Nephron (organoid): ENCODE measurements around the gene KRT3.

Source experiments
- H3K27ac Mint-ChIP-seq, 3 experiments: 2 replicates each; pipeline ENCODE4 v1.8.0; 2020; ENCODE audit warnings: mixed read lengths in 3 of 3, mild to moderate bottlenecking in 2 of 3, moderate library complexity in 1 of 3
- H3K27me3 Mint-ChIP-seq: 2 replicates; pipeline ENCODE4 v1.8.0; 2021; ENCODE audit warnings: low read depth, mild to moderate bottlenecking, moderate library complexity, mixed read lengths
- H3K36me3 Mint-ChIP-seq: 2 replicates; pipeline ENCODE4 v1.8.0; 2020; ENCODE audit warnings: low read depth, mixed read lengths
- H3K4me1 Mint-ChIP-seq: 2 replicates; pipeline ENCODE4 v1.8.0; 2020; ENCODE audit warnings: mixed read lengths
- H3K4me3 Mint-ChIP-seq, 3 experiments: 2 replicates each; pipeline ENCODE4 v1.8.0; 2020; ENCODE audit warnings: mild to moderate bottlenecking in 3 of 3, mixed read lengths in 3 of 3, moderate library complexity in 2 of 3
- H3K9me3 Mint-ChIP-seq: 2 replicates; pipeline ENCODE4 v1.8.0; 2020; ENCODE audit warnings: mixed read lengths
- TF ChIP-seq, protein P1 (sequence below), 3 experiments: fragments of 200-600 bp; sonication (generic); IDR thresholded peaks; one replicate each; pipeline ENCODE4 v1.5.0; 2021; ENCODE audit warnings: antibody characterized with exemption in 3 of 3; ENCODE audit not compliant: unreplicated experiment in 3 of 3

Gene KRT3

DNA sequence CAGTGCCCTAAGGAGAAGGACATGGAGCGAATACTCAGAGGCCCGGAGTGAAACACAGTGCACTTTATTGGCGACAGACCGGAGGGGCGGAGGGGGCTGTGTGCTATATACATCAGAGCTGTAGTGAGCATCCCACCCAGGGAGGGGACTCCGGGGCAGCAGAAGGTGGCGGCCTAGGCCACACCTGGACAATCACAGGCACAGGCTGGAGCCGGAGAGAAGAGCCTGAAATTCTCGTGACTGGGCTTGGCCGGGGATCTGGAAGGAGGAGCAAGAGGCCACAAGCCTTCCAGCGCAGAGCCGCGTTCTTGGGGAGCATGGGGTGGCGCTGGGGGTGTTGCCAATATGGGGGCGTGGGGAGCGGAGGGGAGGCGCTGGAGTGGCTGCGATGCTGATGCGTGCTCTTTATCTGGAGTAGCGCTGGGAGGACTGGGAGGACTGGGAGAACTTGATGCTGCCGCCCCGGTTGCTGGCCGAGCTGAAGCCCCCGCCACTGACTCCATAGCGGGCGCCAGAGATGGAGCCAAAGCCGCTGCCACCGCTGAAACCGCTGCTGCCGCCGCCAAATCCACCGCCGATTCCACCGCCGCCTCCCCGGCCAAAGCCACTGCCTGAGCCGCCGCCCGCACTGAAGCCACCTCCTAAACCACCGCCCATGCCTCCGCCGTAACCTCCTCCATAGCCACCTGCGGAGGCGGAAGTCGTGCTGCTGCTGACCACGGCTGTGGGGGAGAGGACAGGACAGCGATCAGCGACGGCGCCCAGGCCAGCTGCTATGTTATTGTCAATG, 6.1 kb downstream of the KRT3 start:
- no peak overlapping the region for H3K4me3 Mint-ChIP-seq
- TF ChIP-seq, protein P1, sequence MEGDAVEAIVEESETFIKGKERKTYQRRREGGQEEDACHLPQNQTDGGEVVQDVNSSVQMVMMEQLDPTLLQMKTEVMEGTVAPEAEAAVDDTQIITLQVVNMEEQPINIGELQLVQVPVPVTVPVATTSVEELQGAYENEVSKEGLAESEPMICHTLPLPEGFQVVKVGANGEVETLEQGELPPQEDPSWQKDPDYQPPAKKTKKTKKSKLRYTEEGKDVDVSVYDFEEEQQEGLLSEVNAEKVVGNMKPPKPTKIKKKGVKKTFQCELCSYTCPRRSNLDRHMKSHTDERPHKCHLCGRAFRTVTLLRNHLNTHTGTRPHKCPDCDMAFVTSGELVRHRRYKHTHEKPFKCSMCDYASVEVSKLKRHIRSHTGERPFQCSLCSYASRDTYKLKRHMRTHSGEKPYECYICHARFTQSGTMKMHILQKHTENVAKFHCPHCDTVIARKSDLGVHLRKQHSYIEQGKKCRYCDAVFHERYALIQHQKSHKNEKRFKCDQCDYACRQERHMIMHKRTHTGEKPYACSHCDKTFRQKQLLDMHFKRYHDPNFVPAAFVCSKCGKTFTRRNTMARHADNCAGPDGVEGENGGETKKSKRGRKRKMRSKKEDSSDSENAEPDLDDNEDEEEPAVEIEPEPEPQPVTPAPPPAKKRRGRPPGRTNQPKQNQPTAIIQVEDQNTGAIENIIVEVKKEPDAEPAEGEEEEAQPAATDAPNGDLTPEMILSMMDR (IDR thresholded peaks at IDR 0.05; ENCODE audit: unreplicated experiment in 3 of 3) = no peak
- H3K36me3 Mint-ChIP-seq = no peaks in the 10 kb centered on the region
- peaks cover 54% of the 10 kb centered on the region for H3K27me3 Mint-ChIP-seq
- no peaks in the 10 kb centered on the region for H3K4me1 Mint-ChIP-seq
- no peaks in the 10 kb centered on the region for H3K9me3 Mint-ChIP-seq
- H3K27ac Mint-ChIP-seq = no peak overlapping the region

DNA sequence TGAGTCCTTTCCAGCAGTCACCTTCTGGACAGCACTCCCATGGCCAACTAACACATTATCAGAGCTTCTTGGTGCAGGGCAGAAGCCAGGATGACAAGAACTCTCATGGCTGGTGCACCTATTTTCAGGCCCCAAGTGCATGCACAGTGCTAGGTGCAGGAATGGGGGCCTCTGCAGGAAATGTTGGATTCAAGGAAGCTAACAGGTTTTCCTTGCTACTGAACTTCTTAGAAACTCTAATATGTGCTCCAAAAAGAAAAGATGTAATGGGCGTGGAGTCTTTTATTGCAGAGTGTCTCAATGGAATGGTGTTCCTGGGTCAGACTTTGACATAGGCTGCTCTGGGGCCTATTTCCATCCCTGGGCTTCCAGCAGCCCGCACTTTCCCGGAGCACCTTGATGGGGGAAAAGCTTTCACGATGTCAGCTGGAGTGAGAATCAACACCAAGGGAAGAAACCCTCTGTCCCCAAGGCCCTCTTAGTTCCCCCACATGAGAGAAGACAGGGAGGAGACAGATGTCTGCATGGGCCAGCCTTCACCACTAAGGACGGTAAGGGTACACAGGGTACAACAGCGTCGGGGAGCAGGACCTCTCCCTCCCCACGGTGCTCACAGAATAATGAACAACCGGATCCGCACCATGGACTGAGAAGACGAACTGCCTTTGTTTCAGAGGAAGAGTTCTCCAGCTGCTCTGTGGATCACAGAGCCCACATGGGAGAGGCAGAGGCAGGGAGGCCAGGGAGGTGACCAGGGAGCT, 6.9 kb downstream of the KRT3 start:
- TF ChIP-seq, protein P1 (IDR thresholded peaks at IDR 0.05; ENCODE audit: unreplicated experiment in 3 of 3) = no peak
- Mint-ChIP-seq H3K27me3 (peaks cover 56% of the 10 kb centered on the region), H3K9me3 (no peaks in the 10 kb centered on the region), H3K4me1 (no peaks in the 10 kb centered on the region), H3K27ac (no peak overlapping the region), H3K36me3 (no peaks in the 10 kb centered on the region), H3K4me3 (no peak overlapping the region)

DNA sequence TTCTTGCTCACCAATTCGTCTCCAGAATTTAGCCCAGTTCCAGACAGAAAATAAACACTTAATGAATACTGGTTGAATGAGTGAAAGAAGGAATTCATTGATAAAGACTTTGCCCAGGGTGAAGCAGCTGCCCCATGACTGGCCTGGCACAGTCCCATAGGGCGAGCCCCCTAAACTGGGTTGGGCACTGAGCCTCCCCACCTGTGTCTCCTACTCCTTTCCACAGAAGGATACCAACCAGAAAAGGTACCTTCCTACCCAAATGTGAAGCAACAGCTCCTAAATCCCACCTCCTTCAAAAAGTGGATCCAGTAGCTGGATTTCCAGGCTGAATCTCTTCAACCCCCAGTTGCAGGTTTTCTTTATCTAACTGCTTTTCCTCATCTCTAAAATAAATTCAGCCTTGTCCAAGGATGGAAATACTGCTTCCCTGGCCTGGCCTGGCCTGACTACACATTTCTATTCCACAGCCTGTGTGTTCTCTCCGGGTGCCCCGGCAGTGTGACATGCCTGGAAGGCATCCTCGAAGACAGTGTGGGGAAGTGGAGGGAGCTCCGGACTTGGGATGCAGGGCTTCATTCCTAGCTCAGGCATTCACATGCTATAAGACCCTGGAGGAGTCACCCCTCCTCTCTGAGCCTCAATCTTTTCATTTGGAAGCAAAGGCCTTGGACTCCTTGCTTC, 7.6 kb downstream of the KRT3 start:
- Mint-ChIP-seq H3K9me3 (no peaks in the 10 kb centered on the region), H3K4me1 (no peaks in the 10 kb centered on the region), H3K36me3 (no peaks in the 10 kb centered on the region), H3K27ac (no peak overlapping the region), H3K4me3 (no peak overlapping the region), H3K27me3 (peaks cover 58% of the 10 kb centered on the region)
- TF ChIP-seq, protein P1 (IDR thresholded peaks at IDR 0.05; ENCODE audit: unreplicated experiment in 3 of 3) = no peak

DNA sequence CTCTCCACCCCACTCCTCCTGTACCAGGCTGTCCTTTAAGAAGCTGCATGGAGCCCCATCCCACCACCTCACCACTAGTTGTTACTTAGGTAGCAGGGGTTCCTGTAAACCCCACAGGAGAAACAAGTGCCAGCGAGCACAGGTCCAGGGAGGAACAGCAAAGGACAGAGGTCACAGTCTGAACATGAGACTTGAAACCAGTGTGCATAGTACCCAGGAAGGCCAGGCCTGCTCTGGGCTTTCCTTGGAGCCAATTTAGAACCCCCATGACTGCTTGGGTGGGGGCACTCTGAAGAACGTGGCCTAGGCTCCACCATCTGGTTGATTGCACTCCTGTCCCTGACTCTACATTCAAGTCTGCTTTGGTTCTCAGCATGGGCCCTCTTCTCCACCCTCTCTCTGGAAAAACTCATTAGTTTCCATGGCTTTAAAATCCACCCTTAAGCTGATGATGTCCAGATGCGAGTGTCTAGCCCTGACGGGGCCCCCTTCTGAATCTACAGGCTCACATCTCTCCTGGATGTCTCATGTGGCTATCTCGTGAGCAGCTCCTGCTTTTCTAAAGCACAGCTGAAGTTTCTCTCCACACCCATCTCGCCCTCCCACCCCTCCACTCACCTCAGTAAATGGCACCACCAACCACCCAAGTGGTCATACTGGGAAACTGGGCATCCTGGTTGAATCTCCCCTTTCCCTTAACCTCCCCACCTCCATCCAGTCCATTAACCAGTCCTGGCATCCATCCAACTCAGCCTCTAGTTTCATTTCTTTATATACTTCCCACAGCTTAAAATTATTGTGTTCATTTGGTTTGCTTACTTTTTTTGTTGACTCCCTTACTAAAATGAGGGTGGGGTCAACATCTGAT, 8.4 kb downstream of the KRT3 start:
- H3K27me3 Mint-ChIP-seq = peaks cover 56% of the 10 kb centered on the region
- no peak overlapping the region for H3K27ac Mint-ChIP-seq
- H3K36me3 Mint-ChIP-seq = no peaks in the 10 kb centered on the region
- H3K4me3 Mint-ChIP-seq = no peak overlapping the region
- no peaks in the 10 kb centered on the region for H3K9me3 Mint-ChIP-seq
- no peaks in the 10 kb centered on the region for H3K4me1 Mint-ChIP-seq
- TF ChIP-seq, protein P1 (IDR thresholded peaks at IDR 0.05; ENCODE audit: unreplicated experiment in 3 of 3) = no peak

DNA sequence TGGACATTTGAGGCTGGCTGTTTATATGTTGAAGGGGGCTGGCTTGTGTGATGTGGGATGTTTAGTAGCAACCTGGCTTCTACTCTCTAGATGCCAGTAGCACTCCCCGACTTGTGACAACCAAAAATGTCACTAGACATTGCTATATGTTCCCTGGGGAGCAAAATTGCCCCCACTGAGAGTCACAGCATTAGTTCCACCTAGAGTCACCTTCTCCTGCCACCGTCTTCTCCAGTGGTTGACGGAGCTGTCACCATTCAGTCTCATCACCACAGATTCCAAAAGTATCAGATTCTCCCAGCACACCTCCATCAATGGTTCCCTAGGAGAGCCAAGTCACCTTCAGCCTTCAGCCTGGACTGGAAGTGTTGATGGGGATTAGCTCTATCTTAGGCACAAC, 11.0 kb downstream of the KRT3 start:
- no peak overlapping the region for H3K4me3 Mint-ChIP-seq
- H3K9me3 Mint-ChIP-seq = no peaks in the 10 kb centered on the region
- H3K27me3 Mint-ChIP-seq = peaks cover 54% of the 10 kb centered on the region
- TF ChIP-seq, protein P1 (IDR thresholded peaks at IDR 0.05; ENCODE audit: unreplicated experiment in 3 of 3) = no peak
- H3K4me1 Mint-ChIP-seq = no peaks in the 10 kb centered on the region
- no peak overlapping the region for H3K27ac Mint-ChIP-seq
- no peaks in the 10 kb centered on the region for H3K36me3 Mint-ChIP-seq
